HCEC 1CT (cell line): Measurements from ENCODE around the gene TEX30.

ENCODE experiments used
- DNase-seq: peaks from one replicate; pipeline ENCODE4 v3.0.0-alpha.2; 2017

TEX30 gene

GRCh38 chr13:102777736-102778135 lies 4.2 kb upstream of the TEX30 start:
- DNase-seq = no peak

DNA sequence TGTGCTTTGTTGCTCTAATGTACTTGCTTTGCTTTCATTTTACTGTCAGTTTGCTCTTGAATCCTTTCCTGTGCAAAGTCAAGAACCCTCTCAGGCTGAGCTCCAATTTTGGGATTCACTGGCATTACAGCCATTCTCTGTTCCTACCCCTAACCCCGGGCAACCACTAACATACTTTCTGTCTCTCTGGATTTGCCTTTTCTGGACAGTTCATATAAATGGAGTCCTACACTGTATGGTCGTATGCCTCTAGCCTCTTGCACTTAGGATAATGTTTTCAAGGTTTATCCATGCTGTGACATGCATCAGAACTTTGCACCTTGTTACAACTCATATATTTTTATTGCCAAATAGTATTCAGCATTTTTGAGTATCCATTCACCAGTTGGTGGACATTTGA lies 2.7 kb upstream of the TEX30 start:
- DNase-seq = no peak

- DNase-seq = no peak
These were observed 1.3 kb upstream of the TEX30 start for GRCh38 chr13:102774591-102775520.

DNA sequence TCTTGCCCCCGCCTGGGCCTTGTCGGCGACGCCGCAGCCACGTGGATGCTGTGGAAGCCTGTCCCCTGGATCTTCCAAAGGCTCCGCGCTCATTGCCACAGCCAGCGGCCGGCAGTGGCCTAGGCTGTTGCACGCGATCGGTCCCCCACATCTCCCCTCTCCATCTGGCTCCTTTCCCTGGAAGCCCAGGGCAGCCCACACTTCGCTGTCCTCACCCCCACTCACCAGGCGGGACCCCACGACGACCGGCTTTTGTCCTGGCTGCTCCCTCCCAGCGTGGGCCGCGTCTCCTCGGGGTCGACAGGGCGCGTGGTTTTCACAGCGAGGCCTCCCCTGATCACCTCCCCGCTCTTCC lies 605 bp upstream of the TEX30 start:
- DNase-seq = no peak

DNA sequence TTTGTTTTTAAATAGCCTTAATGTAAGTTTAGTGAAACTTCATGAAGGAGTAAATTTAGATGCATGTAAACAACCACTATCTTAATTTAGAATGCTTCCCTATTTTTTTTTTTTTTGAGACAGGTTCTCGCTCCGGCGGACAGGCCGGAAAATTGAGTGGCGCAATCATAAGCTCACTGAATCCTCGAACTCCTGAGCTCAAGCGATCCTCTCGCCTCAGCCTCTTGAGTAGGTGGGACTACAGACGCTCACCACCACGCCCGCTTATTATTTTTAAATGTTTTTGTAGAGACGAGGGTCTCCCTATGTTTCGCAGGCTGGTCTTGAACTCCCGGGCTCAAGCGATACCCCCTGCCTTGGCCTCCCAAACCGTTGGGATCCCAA lies 1.6 kb downstream of the TEX30 start:
- no peak for DNase-seq

DNA sequence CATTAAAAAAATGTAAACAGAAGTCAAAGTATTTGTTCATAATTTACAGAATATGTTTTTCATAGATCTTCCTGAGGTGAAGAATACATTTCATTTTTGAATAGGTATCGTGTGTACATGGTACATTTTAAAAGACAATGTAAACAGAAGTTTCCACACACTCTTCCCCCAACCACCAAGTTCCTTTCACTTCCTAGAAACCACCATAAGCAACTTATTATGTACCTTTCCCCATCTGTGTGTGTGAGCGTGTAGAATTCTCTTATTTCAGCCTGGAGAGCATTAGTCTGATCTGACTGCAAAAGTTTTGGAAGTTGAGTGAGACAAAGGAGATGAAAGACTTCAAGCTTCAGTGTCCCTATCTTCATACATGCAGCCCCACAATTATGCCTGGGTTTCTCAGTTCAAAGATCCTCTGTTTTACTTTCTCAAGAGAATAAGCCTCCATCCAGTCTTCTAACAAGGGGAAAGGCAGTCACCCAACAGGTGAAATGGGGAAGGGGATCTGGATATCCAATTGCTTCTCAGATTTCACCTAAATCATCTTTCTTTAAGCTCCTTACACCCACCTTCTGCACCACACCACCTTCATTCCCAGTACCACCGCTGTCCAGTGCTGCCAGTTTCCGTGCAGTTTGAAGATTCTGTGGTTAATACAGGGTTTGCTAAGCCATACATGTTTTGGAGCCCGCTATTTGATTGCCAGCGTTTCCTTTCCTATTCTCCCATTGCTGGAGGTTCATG lies 2.1 kb downstream of the TEX30 start:
- no peak for DNase-seq

- DNase-seq = no peak
These were observed 3.2 kb downstream of the TEX30 start for GRCh38 chr13:102770435-102770834.

- DNase-seq = peak; percentile 2
These were observed 3.9 kb downstream of the TEX30 start for GRCh38 chr13:102769679-102770078.

DNA sequence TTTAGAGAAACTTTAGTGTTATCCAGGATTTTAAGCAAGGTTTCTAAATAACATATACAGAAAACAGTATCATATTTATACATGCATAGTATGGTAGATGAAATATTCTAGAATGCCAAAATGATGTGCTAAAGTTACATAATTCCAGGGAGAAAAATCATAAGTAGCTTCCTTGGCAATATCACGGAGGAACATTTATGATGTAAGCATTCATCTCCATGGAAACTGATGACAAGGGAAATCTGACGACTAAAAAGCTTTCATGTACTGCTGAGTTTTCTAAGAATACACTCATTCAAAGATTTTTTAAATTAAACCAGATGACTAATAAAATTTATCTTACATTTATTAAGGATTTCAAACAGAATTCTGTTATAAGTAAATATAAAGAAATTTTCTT lies 4.7 kb downstream of the TEX30 start:
- no peak for DNase-seq

- DNase-seq = no peak
These were observed 9.8 kb downstream of the TEX30 start for GRCh38 chr13:102763741-102764140.

GRCh38 chr13:102761071-102761470 lies 12.5 kb downstream of the TEX30 start:
- no peak for DNase-seq

- no peak for DNase-seq
These were observed 14.7 kb downstream of the TEX30 start for GRCh38 chr13:102758842-102759241.

GRCh38 chr13:102757006-102757405 lies 16.6 kb downstream of the TEX30 start:
- DNase-seq = no peak

GRCh38 chr13:102751886-102752285 lies 21.7 kb downstream of the TEX30 start:
- DNase-seq = no peak

GRCh38 chr13:102742506-102742905 lies 31.1 kb downstream of the TEX30 start:
- DNase-seq = no peak

DNA sequence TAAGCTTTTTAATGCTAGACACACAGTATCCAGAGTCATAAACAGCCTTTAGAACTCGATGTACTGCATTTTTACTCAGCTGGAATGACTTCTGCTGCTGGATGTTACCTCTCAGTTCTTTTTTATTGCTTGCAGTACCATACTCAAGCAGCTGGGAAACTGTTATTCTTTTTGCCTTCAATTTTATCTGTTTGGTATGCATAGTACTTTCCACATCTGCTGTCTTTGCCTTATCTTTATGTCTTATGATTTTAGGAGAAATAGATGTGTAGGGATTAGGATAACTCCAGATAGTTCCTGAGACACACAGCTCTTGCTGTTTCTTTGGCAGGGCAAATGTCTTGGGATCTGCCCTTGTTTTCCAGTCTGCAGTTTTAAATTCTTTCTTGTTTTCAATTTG lies 31.5 kb downstream of the TEX30 start:
- no peak for DNase-seq

GRCh38 chr13:102729560-102730270 lies 43.9 kb downstream of the TEX30 start:
- DNase-seq = peak; percentile 58

- no peak for DNase-seq
These were observed 47.2 kb downstream of the TEX30 start for GRCh38 chr13:102726430-102726829.

DNA sequence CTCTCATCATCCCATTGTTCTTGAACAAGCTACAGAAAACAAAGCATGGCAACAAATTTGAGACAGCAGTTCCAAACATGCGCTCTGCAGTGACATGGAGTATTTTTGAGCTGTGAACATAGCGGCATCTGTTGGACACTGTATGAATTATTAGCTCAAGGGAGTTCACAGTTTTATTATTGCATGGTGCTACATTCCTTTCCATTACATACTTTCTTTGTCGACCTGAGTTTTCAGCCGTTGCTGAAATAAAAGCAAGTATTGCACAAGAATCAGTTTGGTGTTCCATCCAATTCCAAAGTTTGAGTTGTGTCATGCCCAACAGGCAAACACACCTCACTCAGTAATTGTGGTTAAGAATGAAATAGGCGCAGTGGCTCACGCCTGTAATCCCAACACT lies 48.7 kb downstream of the TEX30 start:
- peak; percentile 50 for DNase-seq

- peak; percentile 65 for DNase-seq
These were observed 51.8 kb downstream of the TEX30 start for GRCh38 chr13:102721800-102722231.

- no peak for DNase-seq
These were observed 54.8 kb downstream of the TEX30 start for GRCh38 chr13:102718746-102719145.
